ENCODE data around the gene VWA5B1.

VWA5B1 gene

GRCh38 chr1:20259646-20260045, 31.0 kb upstream of the VWA5B1 start:
- no peak for DNase-seq (ENCODE audit: low spot score)
- TF ChIP-seq CTCF (IDR thresholded peaks at IDR 0.05; ENCODE audit: extremely low read depth, insufficient read depth, missing control alignments): no peak
- in situ Hi-C loops (cut with MboI; ENCODE audit: low pct_unique_long_range_greater_than_20kb, low sequenced_read_pairs, unreplicated experiment): no loop called here

- no peak for TF ChIP-seq CTCF (IDR thresholded peaks at IDR 0.05; ENCODE audit: extremely low read depth, insufficient read depth, missing control alignments)
- in situ Hi-C loops (cut with MboI; ENCODE audit: low pct_unique_long_range_greater_than_20kb, low sequenced_read_pairs, unreplicated experiment): no loop called here
- DNase-seq (ENCODE audit: low spot score): no peak
These were observed 29.6 kb upstream of the VWA5B1 start for GRCh38 chr1:20261095-20261494.

DNA sequence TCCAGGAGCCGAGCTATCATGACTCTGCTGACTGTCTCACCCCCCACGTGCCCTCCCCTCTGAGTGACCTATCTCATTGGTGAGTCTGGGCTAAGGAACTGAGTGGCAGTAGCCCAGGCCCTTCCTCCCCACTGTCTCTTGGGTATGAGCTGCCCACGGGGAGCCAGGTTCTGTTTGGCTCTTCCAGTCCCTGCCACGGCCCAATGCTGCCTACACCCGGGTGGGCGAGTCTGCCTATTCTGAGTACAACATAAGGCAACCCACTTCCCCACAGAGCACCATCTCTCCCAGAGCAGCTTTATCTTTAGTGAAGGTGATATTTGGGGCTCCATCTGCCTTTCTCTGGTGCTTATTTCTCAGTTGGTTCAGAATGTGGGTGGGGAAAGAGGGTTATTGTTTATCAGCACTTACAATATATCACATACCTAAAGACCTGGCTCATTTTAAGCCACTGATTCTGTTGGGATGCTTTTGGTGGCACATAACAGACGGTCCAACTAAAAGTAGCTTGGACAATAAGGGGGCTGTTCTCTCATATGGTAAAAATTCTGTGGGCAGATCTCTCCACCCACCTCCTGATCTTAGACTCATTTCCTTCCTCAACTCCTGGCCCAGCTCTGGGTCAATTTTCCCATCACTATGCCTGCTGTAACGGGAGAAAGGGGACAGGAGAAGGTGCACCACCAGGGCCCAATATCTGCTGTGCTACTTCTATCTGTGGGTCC, 27.7 kb upstream of the VWA5B1 start:
- in situ Hi-C loops (cut with MboI; ENCODE audit: low pct_unique_long_range_greater_than_20kb, low sequenced_read_pairs, unreplicated experiment): no loop called here
- no peak for TF ChIP-seq CTCF (IDR thresholded peaks at IDR 0.05; ENCODE audit: extremely low read depth, insufficient read depth, missing control alignments)
- DNase-seq (ENCODE audit: low spot score): no peak

GRCh38 chr1:20265250-20265649, 25.4 kb upstream of the VWA5B1 start:
- no peak for DNase-seq (ENCODE audit: low spot score)
- in situ Hi-C loops (cut with MboI; ENCODE audit: low pct_unique_long_range_greater_than_20kb, low sequenced_read_pairs, unreplicated experiment): no loop called here
- TF ChIP-seq CTCF (IDR thresholded peaks at IDR 0.05; ENCODE audit: extremely low read depth, insufficient read depth, missing control alignments): no peak

DNA sequence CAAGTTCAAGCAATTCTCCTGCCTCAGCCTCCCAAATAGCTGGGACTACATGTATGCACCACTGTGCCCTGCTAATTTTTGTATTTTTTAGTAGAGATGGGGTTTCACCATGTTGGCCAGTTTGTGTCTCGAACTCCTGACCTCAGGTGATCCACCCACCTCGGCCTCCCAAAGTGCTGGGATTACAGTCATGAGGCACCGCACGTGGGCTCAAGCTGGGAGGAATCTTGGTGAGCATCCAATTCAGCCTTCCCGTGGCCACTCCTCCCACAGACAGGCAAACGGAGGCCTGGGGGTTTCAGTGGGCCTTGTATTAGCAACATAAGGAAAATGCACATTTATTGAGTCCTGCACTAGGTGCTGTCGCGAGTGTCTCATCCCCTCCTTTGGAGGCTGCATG, 24.5 kb upstream of the VWA5B1 start:
- DNase-seq (ENCODE audit: low spot score): no peak
- in situ Hi-C loops (cut with MboI; ENCODE audit: low pct_unique_long_range_greater_than_20kb, low sequenced_read_pairs, unreplicated experiment): no loop called here
- no peak for TF ChIP-seq CTCF (IDR thresholded peaks at IDR 0.05; ENCODE audit: extremely low read depth, insufficient read depth, missing control alignments)

DNA sequence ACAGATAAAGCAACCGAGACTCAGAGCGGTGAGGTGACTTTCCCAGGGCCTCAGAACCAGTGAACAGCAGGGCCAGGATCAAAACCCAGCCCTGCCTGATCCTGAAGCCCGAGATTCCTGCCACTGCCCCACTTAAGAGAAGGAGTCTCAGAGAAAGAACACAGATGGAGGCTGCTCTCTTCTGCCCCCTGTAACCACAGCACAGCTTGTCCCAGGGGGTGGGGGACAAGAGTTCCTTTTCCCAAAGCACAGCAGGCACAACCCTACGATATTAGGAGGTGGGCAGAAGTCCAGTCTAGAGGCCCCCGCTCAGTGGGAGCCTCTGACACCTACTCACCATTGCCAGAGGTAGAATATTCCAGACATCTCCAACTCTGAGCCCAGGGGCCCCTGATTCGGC, 24.0 kb upstream of the VWA5B1 start:
- in situ Hi-C loops (cut with MboI; ENCODE audit: low pct_unique_long_range_greater_than_20kb, low sequenced_read_pairs, unreplicated experiment): no loop called here
- no peak for DNase-seq (ENCODE audit: low spot score)
- no peak for TF ChIP-seq CTCF (IDR thresholded peaks at IDR 0.05; ENCODE audit: extremely low read depth, insufficient read depth, missing control alignments)
